Body of pancreas (tissue), 4 donors: Measurements from ENCODE around the gene DAPP1.

Source experiments
- CTCF ChIP-seq, 7 experiments: fragments of 450-650 bp in 4 of 7; fragments of 200-600 bp in 3 of 7; sonication (generic) in 3 of 7; IDR thresholded peaks; one replicate each; pipeline ENCODE4 v1.5.1; 2016 to 2019; ENCODE audit warnings: antibody characterized with exemption in 7 of 7
- POLR2A ChIP-seq, 3 donors: fragments of 450-650 bp; IDR thresholded peaks; one replicate each; pipeline ENCODE4 v1.6.1; 2016; ENCODE audit warnings: antibody characterized with exemption in 3 of 3, mild to moderate bottlenecking in 2 of 3

GRCh38 chr4:99834569-99834968 lies 17.9 kb downstream of the DAPP1 start:
- TF ChIP-seq CTCF (IDR thresholded peaks at IDR 0.05): no peak
- no peak for TF ChIP-seq POLR2A (IDR thresholded peaks at IDR 0.05)
